ENCODE measurements around the gene EPHA4.

The EPHA4 gene

GRCh38 chr2:221572219-221572820 lies at the start of gene EPHA4:
EPHA4 (minus strand) TSS chr2:221572304; CDS start chr2:221572248, 56 bp downstream.
- Histone ChIP-seq H4K20me1 (ENCODE audit: insufficient read depth, low read length) (no peaks in the 10 kb centered on the region), H3K9ac (ENCODE audit: low read length) (peak within 1 kb of the TSS; percentile 25; the same call in 1 of the 2 replicates), H3K27ac (ENCODE audit: low read length) (no peak within 1 kb of the TSS), H3F3A (ENCODE audit: insufficient read depth, low read length) (no peaks in the 10 kb centered on the region; the same call in 1 of the 2 replicates), H2AFZ (ENCODE audit: low read length) (peak within 1 kb of the TSS; percentile 100), H3K4me3 (ENCODE audit: low read length) (peak within 1 kb of the TSS; percentile 94), H3K9me3 (replicated peaks; ENCODE audit: insufficient read depth, low read length) (no peaks in the 10 kb centered on the region), H3K9me2 (replicated peaks; ENCODE audit: insufficient read depth, low read length) (no peaks in the 10 kb centered on the region), H3K4me1 (ENCODE audit: low read length) (0 out of 2 replicates have a peak, but pooled peaks cover 3% of the 10 kb centered on the region), H3K79me2 (ENCODE audit: low read length) (no peaks in the 10 kb centered on the region), H3K27me3 (replicated peaks; ENCODE audit: insufficient read depth, low read length) (peaks cover 23% of the 10 kb centered on the region), H3K36me3 (replicated peaks; ENCODE audit: insufficient read depth, low read length) (no peaks in the 10 kb centered on the region), H3K4me2 (ENCODE audit: low read depth, low read length) (peak within 1 kb of the TSS; percentile 99)
- DNase-seq, result peak; percentile 84
- no peak for TF ChIP-seq EZH2phosphoT487 (IDR thresholded peaks at IDR 0.05; ENCODE audit: low read length)
- no peak for TF ChIP-seq EZH2 (optimal IDR thresholded peaks at IDR 0.05; ENCODE audit: low read depth, low read length)
- no peak for TF ChIP-seq CTCF (IDR thresholded peaks at IDR 0.05; ENCODE audit: low read length)

GRCh38 chr2:221618007-221618406 lies 45.9 kb upstream of the EPHA4 start:
- H4K20me1 ChIP-seq (ENCODE audit: insufficient read depth, low read length), result no peaks in the 10 kb centered on the region
- no peak overlapping the region for H2AFZ ChIP-seq (ENCODE audit: low read length)
- H3K4me1 ChIP-seq (ENCODE audit: low read length), result no peaks in the 10 kb centered on the region
- no peak overlapping the region for H3K9ac ChIP-seq (ENCODE audit: low read length)
- no peaks in the 10 kb centered on the region for H3K9me2 ChIP-seq (replicated peaks; ENCODE audit: insufficient read depth, low read length)
- H3K9me3 ChIP-seq (replicated peaks; ENCODE audit: insufficient read depth, low read length), result no peaks in the 10 kb centered on the region
- no peaks in the 10 kb centered on the region for H3K79me2 ChIP-seq (ENCODE audit: low read length)
- H3K27ac ChIP-seq (ENCODE audit: low read length), result no peak overlapping the region
- H3K36me3 ChIP-seq (replicated peaks; ENCODE audit: insufficient read depth, low read length), result no peaks in the 10 kb centered on the region
- no peak overlapping the region for H3K4me3 ChIP-seq (ENCODE audit: low read length)
- no peak overlapping the region for H3K4me2 ChIP-seq (ENCODE audit: low read depth, low read length)
- H3F3A ChIP-seq (ENCODE audit: insufficient read depth, low read length), result no peaks in the 10 kb centered on the region
- DNase-seq, result no peak
- TF ChIP-seq CTCF (IDR thresholded peaks at IDR 0.05; ENCODE audit: low read length) (no peak), EZH2phosphoT487 (IDR thresholded peaks at IDR 0.05; ENCODE audit: low read length) (no peak), EZH2 (optimal IDR thresholded peaks at IDR 0.05; ENCODE audit: low read depth, low read length) (no peak)
- no peaks in the 10 kb centered on the region for H3K27me3 ChIP-seq (replicated peaks; ENCODE audit: insufficient read depth, low read length)

- H3K4me1 ChIP-seq (ENCODE audit: low read length), result no peaks in the 10 kb centered on the region
- no peaks in the 10 kb centered on the region for H3K27me3 ChIP-seq (replicated peaks; ENCODE audit: insufficient read depth, low read length)
- H3K27ac ChIP-seq (ENCODE audit: low read length), result no peak overlapping the region
- TF ChIP-seq EZH2phosphoT487 (IDR thresholded peaks at IDR 0.05; ENCODE audit: low read length) (no peak), EZH2 (optimal IDR thresholded peaks at IDR 0.05; ENCODE audit: low read depth, low read length) (no peak), CTCF (IDR thresholded peaks at IDR 0.05; ENCODE audit: low read length) (no peak)
- H4K20me1 ChIP-seq (ENCODE audit: insufficient read depth, low read length), result no peaks in the 10 kb centered on the region
- no peaks in the 10 kb centered on the region for H3F3A ChIP-seq (ENCODE audit: insufficient read depth, low read length)
- DNase-seq, result no peak
- H3K79me2 ChIP-seq (ENCODE audit: low read length), result no peaks in the 10 kb centered on the region
- H3K4me3 ChIP-seq (ENCODE audit: low read length), result no peak overlapping the region
- no peaks in the 10 kb centered on the region for H3K9me3 ChIP-seq (replicated peaks; ENCODE audit: insufficient read depth, low read length)
- H3K4me2 ChIP-seq (ENCODE audit: low read depth, low read length), result no peak overlapping the region
- H3K9ac ChIP-seq (ENCODE audit: low read length), result no peak overlapping the region
- no peaks in the 10 kb centered on the region for H3K9me2 ChIP-seq (replicated peaks; ENCODE audit: insufficient read depth, low read length)
- H2AFZ ChIP-seq (ENCODE audit: low read length), result no peak overlapping the region
- H3K36me3 ChIP-seq (replicated peaks; ENCODE audit: insufficient read depth, low read length), result no peaks in the 10 kb centered on the region
These were observed 44.5 kb upstream of the EPHA4 start for GRCh38 chr2:221616561-221616960.
